ENCODE measurements around the gene CFAP206.
"Not testable (repeated sequence)": the region's sequence is repeated elsewhere in the genome, so short reads cannot be mapped to it uniquely, and the experiment has no call there.

CFAP206 gene

GRCh38 chr6:87421576-87421975, 13.8 kb downstream of the CFAP206 start:
- DNase-seq: no peak

- no peak for DNase-seq
Measured at GRCh38 chr6:87426789-87427188, 19.0 kb downstream of the CFAP206 start.

GRCh38 chr6:87430499-87430898, 22.7 kb downstream of the CFAP206 start:
- DNase-seq: no peak

DNA sequence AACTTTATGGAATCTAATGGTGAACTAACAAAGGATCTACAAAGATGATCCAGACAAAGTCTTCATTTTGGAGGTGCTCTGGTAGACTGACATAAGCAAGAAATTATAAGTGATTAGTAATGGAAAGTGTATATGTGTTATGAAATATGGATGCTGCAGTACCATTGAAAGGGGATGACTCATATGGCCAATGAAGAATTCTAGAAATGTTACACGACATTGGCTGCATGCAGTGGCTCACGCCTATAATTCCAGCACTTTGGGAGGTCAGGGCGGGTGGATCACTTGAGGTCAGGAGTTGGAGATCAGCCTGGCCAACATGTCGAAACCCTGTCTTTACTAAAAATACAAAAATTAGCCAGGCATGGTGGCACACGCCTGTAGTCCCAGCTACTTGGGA, 23.5 kb downstream of the CFAP206 start:
- no peak for DNase-seq

GRCh38 chr6:87436435-87436834, 28.7 kb downstream of the CFAP206 start:
- DNase-seq: peak; percentile 44

- DNase-seq: no peak
Measured at GRCh38 chr6:87441711-87442110, 33.9 kb downstream of the CFAP206 start.

DNA sequence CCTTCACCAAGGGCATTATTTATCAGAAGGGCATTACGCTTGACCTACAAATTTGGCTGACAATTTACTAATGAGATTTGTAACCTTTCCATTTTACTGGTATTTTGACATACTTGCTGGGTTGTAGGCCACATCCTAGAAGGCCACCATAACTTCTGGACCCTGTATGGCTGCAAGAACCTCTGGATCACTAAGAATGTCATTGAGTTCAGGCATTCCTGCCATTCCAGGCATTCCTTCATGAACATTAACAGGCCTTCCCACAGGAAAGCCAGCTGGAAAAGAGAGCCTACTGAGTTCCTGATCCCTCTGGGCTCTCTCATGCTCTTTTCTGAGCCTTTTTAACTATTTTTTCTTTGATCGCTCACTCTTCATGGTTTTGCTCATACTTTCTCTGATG, 36.6 kb downstream of the CFAP206 start:
- no peak for DNase-seq

DNA sequence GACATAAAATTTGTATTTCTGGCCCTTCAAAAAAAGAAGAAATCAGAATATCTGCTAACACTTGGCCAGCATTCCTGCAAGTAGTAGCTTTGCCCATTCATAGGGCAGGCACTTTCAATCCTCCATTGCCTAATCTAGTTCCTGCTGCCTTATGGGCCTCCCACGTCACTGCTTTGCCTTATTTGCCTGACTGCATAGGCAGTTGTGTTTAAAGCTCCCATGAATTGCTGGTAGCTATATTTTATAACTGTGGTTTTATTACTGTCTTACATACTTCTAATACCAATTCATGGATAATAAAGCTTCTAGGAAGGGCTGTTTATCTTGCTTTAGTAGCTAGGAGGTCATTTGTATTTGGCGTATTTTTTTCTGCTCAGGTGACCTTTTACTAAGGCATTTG, 57.3 kb downstream of the CFAP206 start:
- DNase-seq: no peak

DNA sequence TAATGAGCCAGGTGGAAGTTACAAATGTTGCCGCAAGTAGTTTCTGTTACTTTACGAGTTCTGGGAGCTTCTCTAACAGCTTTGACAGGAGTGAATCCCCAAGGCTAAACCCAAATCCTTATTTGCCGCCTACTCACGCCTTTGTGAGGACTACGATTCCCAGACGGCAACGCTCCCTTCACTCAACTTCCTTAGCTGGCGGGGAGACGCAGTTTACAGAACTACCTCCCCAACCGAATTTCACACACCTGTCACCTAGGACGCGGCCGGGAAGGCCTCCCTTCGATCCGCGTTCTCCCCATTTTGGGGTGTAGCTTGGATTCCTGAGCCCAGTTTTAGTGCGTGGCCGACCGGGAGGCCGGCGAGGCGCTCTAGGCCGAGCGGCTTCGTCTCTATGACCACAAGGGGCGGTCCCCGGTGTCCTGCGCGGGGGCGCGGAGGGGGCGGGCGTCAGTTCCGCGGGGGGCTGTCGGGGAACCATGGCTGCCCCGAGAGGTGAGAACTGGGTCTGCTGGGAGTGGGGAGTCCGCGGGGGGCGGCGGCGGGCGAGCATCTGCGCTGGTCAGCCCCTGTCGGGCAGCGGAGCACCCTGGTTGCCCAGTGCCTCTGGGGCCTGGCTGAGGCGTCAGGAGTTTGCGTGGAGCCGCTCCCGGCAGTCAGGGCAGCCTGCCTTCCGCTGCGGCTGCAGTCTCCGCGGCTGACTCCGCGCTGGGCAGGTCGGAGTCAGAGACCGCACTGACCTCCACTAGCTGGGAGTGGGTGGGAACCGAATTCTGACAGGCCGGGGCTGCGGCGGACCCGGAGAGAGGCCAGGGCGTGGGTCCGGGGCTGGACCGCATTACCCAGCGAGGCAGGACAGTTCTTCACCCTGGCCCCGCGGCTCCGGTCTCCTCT, 65.0 kb downstream of the CFAP206 start, which contains the start of gene SLC35A1:
TSS of gene SLC35A1 (plus strand) at position 450 of the 894 bp plus-strand sequence. CDS start at position 480, 30 bp downstream.
- peak; percentile 84 for DNase-seq

- DNase-seq: no peak
Measured at GRCh38 chr6:87473419-87473903, 65.7 kb downstream of the CFAP206 start.

DNA sequence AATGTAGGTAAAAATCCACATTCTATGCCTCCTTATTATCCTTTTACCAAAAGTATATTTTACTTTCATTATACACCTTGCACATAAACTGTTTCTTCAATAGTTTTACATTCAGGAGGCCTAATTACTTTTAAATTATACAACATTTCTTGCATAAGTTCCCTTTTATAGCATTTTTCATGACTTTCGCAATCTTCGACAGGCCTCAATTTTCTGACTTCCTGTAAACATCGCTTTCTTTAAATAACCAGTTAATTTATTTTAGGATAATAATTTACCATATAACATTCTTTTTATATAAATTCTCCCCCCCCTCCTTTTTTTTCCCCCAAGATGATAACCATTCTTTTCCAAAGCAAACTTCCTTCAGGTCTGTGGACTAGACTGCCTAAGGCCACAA, 74.2 kb downstream of the CFAP206 start:
- DNase-seq: no peak

DNA sequence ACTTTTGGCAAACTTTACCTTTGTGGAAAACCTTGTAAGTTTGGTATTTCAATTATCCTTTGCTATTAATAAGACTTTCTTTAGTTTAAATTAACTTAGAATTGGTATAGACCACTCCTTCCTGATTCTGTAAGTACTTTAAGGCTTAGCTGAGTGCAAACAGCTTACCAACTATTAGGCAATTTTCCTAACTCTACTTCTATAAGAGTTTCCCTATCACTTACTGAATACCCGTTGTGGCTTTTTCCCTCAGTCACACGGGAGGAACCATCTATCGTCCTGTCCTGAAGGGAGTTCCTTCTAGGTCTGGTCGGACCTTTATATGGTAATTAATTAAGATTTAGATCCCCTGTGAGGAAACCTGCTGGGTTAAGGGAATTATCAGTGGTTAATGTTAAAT, 74.6 kb downstream of the CFAP206 start:
- no peak for DNase-seq

DNA sequence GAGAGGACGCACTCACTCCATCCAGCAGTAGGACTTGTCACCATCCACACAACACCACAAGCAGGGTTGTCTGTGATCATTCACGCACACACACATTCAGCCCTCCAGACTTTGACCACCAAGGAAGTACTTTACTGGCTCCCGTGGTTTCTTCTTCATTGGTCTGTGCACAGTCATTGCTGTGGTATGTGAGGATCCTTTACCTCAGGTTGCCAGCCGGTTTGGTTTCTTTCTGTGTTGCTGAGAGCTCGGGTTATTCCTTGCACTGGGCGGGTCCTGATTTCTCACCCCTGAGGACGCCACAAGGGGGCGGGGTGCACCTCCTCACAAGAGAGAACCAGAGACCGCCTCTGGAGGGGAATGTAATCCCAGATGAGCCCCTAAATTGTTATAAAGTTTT, 76.2 kb downstream of the CFAP206 start:
- no peak for DNase-seq

GRCh38 chr6:87484491-87484890, 76.7 kb downstream of the CFAP206 start:
- no peak for DNase-seq

DNA sequence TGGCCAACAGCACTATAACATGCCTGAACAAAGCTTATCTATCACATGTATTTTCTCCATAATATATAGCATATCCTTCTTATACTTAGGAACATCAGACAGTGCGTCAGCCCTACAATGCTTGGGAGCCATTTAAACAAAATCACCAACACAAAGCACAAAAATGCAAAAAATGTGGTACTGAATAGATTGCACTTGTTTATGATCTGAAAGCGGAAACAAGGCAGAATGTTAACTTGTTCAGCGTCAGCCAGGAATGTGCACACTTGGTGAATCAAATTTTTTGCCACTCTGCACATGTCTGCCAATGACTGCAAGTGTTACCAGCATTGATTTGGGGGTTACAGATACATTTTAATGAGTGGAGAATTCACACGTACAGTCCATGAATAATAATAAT, 79.8 kb downstream of the CFAP206 start:
- DNase-seq: no peak

DNA sequence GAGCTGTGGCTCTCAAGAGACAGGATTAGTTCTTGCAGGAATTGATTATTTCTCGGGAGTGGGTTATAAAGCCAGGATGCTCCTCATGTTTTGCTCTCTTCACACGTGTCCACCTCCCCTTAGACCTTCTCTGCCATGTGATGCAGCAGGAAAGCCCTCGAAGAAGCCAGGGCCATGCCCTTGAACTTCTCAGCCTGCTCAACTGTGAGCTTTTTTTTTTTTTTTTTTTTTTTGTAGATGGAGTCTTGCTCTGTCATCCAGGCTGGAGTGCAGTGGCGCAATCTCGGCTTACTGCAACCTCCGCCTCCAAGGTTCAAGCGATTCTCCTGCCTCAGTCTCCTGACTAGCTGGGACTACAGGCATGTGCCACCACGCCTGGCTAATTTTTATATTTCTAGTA, 81.6 kb downstream of the CFAP206 start:
- not testable (repeated sequence) for DNase-seq

- DNase-seq: no peak
Measured at GRCh38 chr6:87494761-87495422, 87.1 kb downstream of the CFAP206 start.

DNA sequence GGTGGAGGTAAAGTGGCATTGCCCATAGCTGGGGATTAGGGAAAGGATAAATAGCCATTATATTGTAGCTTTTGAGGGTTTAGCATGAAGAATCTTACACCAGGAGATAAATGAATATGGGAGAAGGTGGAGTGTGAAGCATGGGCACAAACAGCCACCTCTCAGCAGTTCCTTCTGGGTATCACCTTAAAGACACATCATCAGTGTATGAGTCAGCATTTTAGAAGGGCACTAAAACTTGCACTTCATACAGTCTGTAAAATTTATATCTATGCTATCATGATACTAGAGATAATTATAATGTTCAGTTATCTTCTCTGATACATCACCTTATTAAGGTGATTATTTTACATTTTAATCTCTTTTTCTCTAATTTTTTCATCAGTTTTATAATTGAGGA, 90.3 kb downstream of the CFAP206 start:
- no peak for DNase-seq

GRCh38 chr6:87501809-87502572, 94.2 kb downstream of the CFAP206 start:
- no peak for DNase-seq

DNA sequence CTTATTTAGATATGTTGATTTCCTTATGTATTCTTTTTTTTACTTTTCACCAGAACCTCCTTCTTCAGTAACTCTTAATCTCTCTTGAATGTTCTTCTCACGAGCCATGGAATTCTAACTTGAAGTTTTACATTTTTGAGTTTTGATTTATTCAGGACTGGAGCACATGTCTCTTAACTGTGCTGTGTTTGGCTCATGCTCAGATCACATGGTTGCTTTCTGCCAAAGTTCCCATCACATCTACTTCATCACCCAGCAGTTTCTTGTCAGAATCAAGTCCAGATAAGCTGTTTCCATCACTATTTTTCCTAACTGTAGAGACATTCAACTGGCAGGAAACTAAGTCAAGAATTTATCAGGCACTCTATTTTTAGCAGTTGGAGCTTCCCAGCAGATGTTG, 96.7 kb downstream of the CFAP206 start:
- no peak for DNase-seq
